Measurements from ENCODE around the gene ACTL10.

The ACTL10 gene

DNA sequence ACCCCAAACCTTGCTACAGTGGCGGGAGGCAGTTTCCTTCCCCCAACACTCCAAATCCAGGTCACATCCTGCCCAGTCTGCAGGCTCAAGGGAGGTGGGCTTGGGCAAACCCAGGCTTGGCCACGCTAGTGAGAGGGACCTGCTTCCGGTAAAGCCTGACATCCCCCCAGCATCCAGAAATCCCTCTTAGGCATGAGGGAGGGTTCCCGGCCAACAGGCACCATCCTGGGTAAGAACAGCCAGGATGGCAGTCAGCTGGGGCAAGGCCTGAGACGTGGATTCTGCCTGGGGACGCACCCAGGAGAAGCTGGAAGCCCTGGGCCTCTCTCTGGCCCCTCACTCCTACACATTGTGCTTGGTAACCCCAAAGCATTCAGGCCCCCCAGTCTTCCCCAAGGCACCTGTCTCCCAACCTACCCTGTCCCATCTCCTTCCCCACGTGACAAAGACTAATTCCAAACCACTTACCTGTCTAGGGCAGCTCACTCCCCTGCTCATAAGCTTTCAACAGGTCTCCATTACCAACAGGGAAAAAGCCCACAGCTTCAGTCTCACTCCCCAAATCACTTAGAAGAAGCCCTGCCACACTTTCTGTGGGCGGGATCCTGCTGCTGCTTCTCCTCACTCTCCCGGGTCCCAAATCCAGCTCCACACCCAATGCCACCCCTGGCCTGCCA lies 2.5 kb upstream of the ACTL10 start:
- peak; percentile 30 for DNase-seq

DNA sequence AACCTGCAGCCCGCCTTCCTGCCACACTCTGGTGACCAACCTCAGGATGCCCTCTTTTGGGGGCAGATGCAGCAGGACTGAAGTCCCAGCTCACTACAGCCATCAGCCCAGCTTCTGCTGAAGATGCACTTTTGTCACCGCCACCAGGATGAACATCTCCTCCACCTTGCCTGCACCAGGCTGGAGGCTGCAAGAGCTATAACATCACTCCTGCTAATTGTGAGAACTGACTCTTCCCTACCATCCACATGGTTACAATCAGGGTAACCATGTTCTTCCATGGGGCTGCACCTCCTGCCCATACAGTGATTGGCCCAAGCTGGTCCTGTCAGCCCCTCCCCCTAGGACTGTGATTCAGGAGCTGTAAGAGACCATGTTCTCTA lies 2.0 kb upstream of the ACTL10 start:
- peak; percentile 32 for DNase-seq

DNA sequence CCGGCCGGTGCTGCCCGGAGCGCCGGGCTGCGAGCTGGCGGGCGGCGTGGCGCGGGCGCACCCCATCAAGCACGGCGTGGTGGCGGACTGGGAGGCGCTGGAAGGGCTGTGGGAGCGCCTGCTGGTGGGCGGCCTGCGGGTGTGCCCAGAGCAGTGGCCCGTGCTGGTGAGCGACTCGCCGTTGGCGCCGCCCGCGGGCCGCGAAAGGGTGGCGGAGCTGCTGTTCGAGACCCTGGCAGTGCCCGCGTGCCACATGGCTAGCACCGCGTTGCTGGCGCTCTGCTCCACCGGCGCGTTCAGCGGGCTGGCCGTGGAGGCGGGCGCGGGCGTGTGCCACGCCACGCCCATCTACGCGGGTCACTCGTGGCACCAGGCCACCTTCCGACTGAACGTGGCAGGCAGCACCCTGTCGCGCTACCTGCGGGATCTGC lies 517 bp downstream of the ACTL10 start:
- DNase-seq: peak; percentile 67

DNA sequence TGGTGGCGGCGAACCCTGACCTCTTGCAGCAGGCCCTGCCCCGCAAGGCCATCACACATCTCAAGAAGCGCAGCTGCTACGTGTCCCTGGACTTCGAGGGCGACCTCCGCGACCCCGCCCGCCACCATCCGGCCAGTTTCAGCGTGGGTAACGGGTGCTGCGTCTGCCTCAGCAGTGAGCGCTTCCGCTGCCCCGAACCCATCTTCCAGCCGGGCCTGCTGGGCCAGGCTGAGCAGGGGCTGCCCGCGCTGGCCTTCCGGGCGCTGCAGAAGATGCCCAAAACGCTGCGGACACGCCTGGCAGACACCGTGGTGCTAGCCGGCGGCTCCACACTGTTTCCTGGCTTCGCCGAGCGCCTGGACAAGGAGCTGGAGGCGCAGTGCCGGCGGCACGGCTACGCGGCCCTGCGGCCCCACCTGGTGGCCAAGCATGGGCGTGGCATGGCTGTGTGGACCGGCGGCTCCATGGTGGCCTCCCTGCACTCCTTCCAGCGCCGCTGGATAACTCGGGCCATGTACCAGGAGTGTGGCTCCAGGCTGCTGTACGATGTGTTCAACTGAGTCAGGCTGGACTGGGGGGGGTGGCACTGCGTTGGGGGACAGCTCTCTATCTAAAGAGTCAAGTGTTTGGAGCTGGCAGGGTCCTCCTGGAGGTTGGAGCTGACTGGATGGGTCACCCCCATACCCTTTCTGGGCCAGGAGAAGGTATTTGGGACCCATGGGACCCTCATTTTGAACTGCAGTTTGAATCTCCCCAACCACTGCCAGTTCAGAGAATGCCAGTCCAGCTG lies 1.1 kb downstream of the ACTL10 start:
- peak; percentile 86 for DNase-seq

DNA sequence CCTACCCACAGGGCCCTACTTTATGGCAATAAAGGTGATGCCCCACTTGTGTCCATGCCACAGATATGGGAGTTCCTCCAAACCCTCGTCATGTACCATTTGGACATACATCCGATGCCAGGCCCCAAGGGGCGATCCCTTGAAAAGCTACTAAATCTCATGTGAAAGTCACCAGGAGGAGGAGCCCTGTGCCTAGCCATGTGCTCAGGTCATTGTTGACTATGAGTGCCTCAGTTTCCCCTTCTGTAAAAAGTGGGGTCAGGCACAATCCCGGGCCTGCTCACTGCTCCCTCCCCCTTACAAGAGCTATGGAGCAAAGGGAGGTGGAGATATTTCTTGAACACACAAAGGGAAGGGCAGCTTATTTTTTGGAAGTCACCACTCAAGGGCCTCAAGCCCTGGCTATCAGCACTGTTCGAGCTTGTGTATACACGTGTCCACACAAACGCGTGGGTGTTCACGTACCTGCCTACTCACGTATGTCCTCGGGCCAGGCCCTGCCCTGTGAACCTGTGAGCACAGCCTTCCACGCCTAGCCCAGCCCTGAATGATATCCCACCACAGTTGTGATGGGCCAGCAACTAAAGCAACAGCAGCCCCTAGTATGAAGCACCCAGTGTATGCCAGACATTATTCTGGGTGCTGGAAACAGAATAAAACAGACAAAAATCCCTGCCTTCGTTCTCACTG lies 1.9 kb downstream of the ACTL10 start:
- DNase-seq: no peak

DNA sequence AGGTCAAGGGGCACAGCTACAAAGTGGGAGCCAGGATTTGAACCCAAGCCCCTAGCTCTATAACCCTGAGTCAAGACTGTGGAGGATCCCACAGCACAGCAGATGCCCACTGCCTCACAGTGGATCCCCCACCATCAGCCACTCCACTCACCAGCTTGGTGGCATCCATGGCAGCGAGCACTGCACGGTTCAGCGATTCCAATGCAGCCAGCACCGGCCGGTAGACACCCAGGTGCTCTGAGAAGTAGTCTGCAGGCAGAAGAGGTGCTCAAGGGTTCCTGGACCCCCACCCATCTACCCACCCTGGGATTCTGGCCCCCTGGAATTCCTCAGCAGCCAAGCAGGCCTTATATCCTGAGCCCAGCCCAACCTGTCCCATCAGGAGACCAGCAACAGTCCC lies 2.5 kb downstream of the ACTL10 start:
- DNase-seq: no peak

DNA sequence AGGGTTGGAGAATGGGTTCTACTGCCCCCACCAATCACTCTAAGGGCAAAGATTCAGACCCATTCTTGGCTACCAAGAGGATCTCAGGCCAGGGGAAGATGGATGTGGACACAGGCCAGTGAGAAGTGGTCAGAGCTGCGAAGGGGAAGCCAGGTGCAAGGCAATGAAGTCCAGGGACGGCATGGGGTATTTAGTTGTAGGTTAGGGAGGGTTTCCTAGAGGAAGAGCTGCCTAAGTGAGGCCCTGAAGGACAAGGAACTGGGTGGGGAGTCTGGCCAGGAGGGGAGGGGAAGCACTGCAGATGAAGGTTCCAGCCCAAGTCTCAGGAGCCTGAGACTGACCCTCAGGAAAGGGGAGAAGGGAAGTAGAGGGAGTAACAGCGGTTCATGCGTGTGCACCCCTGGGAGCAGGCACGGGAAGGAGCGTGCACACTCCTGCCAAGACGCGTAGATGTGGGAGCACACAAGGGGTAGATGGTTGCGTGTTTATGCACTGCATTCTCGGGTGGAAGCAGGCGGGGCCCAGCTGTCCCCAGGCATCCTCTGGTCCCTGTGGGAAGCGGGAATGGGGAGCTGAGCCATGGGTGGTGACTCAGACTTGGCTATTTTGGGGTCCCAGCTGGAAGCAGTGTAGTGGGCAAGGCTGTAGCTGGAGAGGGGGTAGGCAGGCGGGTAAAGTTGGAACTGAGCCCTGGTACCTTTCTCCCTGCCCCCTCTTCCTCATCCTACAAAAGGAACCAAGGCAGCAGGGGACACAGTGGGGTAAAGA lies 3.3 kb downstream of the ACTL10 start:
- no peak for DNase-seq

DNA sequence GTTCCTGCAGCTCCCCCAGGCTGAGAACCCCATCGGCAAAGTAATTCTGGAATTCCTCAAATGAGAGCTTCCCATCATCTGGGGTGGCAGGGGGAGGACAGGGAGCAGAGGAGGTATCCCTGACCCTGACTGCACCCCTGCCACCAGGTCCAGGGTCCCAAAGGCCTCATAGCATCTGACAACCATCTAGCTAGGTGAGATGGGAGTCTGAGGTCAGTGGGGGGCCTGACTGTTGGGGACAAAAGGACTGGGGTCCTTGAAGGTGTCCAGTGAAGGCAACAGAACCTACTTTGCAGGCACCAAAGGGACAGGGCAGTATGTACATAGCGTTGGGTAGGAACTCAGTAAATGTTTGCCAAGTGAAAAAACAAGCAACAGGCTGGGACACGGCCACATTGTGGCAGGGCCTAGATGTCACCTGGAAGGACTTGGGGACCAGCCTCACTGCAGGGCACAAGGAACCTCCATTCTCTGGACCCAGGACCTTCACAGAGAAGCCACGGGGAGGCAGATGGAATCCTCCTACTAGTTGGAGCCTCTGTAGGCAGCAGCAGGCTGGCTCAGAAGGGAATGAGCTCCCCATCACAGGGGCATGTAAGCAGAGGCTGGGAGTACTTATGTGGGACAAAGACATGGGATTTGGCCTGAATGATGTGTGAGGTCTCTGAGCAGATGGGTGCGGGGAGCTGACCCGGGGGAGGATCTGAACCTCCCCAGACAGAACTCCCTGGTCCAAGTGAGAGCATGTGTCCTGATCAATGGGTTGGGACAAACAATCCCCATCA lies 4.2 kb downstream of the ACTL10 start:
- DNase-seq: no peak

DNA sequence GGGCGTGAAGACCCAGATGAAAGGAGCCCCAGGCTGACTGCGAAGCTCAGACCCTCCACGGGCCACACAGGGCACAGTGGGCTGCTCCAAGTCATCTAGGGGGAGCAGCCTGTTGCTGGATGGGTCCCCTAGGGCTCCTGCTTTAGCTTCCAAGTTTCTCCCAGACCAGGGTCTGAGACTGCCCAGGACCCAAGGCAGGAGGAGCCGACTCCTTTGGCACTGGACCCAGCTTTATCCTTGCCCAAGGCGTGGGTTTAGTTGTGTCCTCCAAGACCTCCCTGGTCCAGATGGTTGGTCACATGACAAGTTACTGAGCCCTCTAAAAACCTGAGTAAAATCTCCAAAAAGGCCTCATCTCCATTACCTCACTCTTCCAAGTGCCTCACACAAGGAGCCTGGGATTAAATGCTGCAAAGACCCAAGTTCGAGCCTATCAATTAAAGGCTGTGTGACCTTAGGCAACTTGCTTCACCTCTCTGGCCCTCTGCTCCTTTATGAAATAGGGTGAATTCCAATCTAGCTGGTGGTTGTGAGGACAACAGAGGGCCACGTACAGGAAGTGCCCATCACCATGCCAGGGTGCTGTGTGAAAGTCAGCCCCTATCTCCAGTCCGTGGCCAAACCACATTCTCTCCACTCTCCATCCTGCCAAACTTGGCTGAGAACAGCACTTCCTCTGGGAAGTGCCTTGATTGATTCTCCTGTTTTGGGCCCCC lies 5.0 kb downstream of the ACTL10 start:
- no peak for DNase-seq

DNA sequence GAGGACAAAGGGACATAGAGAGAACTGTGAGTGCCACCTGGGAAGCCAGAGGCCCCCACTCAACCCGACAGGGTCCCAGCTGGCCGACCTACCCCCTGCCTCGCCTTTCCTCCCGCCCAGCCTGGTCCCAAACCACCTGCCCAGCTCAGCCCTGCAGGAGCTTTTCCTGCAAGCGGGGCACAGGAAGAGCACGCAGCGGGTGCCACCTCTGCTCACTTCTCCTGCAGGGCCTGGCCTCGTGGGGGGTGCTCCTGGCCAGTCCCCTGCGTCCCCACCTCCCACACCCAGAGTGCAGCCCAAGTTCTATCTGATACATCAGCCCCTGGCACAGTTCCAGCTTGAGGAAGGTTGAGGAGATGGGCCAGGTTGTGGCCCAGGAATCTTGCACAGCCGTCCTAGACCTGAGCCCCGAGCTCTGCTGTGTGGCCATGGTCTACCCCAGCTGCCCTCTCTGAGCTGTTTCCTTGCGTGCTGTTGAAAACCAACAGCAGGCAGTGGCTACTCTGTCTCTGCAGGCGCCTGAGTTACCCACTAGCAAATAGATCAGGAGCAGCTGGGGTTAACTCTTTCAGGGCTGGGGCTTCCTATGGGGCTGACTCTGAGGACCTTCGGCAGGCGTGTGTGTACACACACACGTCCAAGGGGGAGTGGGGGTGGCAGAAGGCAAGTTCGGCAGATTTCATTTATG lies 5.8 kb downstream of the ACTL10 start:
- DNase-seq: no peak

DNA sequence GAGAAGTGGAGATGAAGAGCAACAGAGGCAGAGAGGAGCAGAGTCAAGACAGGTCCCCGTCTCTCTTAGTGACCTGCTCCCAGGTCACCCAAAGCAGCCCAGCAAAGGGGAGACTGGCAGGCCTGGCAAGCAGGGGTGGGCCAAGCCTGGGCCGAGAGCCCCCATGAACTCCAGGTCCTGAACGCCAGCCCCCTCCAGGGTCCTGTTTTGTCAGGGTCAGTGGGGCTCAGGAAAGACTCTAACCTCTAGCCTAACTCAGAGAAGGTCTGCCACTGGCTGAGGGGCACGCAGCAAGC lies 6.3 kb downstream of the ACTL10 start:
- no peak for DNase-seq

DNA sequence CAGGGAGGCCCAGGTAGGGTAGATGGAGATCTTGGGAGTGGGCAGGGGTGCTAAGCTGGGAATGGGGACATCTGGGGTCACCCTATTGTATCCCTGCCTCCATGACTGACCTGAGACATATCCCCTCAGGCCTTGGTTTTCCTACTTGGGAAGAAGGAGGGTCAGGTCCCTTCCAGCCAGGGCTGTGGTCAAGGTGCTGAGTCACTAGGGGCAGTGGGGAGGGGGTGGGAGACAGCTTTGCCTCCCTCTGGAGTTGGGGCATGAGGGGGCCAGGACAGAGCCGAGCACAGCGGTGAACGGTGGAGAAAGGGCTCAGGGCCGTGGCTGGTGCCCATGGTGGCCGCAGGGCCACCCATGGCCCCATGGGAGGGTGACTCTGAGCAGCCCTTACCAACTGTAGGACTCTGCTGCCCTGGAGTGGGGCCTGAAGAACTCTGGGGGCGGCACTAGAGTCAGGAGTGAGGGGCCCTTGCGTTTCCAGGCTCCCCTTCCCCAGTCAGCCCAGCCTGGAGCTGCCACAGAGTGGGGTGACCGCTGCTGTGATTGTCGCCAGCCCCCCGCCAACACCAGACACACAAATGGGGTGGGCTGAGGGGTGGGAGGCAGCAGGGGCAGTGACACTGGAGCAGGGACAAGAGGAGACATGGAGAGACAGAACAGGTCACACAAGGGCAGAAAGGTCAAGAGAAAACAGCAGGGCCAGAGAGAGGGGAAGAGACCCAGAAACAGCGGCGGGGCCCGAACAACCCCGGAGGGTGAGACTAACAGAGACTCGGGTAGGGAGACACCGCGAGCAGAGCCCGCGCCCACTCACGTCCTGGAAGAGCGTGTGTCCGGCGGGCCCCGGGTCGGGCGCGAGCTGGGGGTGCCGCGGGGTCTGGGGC lies 6.9 kb downstream of the ACTL10 start:
- no peak for DNase-seq

DNA sequence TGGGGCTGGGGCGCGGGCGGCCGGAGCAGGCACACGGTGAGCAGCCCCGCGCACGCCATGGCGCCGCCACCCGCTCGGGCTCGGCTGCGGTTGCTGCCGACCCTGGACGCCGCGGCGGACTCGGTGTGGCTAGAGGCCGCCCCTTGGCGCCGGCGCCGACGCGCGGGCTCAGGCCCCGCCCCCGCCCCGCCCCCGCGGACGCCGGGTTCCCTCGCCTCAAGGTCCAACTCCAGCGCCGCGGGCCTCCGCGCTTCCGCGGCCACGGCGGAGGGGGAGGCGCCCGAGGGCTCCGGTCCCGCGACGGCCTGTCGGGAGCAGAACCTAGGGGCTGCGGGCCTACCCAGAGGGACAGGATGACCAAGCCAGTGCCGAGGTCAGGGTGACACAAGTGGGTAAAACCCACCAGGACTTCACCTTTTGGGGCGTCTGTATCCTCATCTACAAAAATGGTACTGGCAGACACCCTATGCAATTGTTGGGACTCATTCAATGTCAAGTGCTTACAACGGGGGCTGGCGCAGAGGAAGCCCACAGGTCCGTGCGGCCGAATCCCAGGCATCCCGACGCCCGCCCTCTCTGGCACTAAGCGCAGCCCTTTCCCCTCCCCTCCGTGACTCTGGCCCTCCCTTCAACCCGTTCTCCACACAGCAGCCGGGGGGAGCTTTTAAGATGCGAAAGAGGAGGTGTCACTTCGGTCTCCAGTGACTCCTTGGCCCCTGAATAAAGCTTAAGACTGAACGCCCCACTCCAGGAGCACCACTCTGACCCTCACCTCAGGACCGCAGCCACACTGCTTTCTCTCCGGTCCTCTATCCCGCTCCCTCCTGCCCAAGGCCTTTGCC lies 7.8 kb downstream of the ACTL10 start, which contains the start of gene NECAB3:
Gene NECAB3, minus strand, starts transcription at position 135 of the 842 bp plus-strand sequence. Its CDS starts 76 bp downstream, at position 59.
- peak; percentile 78 for DNase-seq

DNA sequence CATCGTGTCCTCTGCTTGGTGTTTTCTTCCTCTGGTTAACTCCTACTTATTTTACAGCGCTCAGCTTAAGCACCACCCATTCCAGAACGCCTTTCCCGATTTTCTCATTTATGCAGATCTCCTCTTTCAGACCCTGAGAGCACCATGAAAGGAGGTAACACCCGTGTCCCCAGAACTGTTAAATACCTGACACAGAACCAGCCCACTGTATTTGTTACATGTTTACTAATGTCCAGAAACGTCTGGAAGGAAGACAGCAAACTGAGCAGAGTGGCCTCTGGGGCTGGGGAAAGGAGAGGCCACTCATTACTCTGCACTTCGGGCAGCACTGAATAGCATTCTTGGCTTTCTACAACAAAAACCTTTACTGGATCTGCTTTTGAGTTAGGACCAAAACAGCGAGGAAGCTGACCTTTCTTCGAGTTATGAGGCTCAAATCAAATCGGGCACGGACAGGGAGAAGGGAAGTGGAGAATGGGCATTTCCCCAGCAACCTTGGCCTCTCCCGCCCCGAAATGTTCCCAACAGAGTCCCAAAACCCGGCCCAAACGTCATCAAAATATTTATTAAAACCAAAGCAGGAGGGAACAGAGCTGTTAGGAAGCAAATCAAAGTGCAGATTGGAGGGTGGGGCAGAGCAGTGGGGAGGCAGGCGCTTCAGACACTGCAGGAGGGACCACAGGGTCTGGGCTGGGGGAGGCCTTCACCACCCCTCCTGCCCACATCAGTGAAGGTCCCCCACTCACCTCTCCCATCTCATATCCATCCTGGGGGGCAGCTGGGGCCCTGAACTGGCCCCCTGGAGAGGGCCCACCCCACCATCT lies 8.6 kb downstream of the ACTL10 start:
- no peak for DNase-seq

DNA sequence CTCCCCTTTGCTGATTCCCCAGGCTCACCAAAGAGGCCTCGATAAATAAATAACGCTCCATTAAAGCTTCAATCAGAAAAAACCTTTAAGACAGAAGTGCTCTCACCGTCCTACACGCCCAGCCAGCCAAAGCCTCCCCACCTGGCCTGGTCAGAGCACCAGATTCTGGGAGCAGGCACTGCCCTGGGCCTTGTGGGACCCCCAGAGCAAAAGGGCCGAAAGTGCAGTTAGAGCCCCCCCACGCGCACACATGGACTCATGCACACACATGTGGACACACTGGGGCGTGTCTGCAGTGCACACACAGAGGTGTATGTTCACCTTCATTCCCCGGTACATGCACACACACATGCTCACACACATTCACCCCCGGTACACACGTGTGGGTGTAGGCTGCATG lies 9.4 kb downstream of the ACTL10 start:
- no peak for DNase-seq

DNA sequence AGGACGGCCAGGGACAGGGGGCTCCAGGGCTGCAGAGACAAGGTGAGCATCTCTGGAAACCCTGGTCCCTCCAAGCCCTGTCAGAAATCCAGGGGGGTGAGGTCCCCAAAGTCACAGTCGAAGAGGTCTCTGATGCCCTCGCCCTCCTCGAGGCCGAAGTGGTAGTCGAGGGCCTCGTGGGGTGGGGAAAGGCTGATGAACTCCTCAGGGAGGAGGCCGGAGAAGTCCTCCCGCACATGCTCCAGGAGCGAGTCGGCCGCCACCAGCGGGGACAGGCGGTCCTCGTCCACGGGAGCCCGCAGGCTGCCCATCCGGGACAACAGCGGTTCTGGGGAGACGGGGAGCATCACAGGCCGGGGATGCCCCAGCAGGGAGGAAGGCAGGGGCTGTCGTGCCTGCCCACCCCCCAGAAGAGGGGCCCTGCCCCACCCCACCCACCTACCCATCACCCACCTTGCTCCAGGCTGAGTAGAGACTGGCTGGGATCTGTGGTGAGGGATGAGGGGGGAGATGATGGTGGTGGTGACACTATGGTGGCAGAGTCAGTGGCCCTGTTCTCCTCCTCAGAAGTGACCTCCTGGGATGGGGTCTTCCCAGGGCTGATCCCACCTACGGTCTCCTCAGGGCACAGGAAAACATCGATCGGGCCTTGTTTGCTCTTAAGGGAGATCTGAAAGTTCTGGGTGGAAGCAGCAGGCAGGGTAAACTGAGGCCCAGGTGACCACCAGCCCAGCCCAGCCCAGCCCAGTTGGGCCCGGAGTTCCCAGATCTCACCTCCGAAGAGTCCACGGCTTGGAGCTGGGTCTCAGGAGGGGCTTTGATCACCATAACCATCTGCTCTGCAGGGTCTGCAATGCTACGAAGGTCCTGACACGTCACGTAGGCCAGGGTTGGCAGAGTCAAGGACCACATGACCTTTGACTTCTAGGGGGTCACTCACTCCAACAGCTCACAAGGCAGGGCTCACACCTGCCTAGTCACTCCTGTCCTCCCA lies 10.2 kb downstream of the ACTL10 start:
- DNase-seq: no peak
